ENCODE results near the gene NINL. TPM values are rescaled to one million over a fixed set of nuclear protein-coding genes. Genes with fewer than 3 reads are reported as not detected.
"Not testable (repeated sequence)": the region's sequence is repeated elsewhere in the genome, so short reads cannot be mapped to it uniquely, and the experiment has no call there.

Gene NINL
- total RNA-seq, 4 donors from 2014 or later: 2.5 to 11.6 (median 4.7) TPM

- Histone ChIP-seq H3K9me3 (no peaks in the 10 kb centered on the region), H3K27ac (no peak overlapping the region), H3K36me3 (peaks cover 0 to 93% (median 5%) of the 10 kb centered on the region in 3 donors), H3K27me3 (no peaks in the 10 kb centered on the region), H3K4me3 (no peak overlapping the region), H3K4me1 (no peaks in the 10 kb centered on the region)
- 69 to 92% methylated on average over 6 to 7 of the region's 8 CpGs for WGBS, 2 donors
- TF ChIP-seq POLR2A (IDR thresholded peaks at IDR 0.05): no peak
- TF ChIP-seq, protein P1, sequence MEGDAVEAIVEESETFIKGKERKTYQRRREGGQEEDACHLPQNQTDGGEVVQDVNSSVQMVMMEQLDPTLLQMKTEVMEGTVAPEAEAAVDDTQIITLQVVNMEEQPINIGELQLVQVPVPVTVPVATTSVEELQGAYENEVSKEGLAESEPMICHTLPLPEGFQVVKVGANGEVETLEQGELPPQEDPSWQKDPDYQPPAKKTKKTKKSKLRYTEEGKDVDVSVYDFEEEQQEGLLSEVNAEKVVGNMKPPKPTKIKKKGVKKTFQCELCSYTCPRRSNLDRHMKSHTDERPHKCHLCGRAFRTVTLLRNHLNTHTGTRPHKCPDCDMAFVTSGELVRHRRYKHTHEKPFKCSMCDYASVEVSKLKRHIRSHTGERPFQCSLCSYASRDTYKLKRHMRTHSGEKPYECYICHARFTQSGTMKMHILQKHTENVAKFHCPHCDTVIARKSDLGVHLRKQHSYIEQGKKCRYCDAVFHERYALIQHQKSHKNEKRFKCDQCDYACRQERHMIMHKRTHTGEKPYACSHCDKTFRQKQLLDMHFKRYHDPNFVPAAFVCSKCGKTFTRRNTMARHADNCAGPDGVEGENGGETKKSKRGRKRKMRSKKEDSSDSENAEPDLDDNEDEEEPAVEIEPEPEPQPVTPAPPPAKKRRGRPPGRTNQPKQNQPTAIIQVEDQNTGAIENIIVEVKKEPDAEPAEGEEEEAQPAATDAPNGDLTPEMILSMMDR (IDR thresholded peaks at IDR 0.05): no peak
- intact Hi-C loops (cut with DNase I): no loop called here
- DNase-seq: no peak
These were observed 77.8 kb downstream of the NINL start for GRCh38 chr20:25507385-25508082.

- no peaks in the 10 kb centered on the region for H3K9me3 ChIP-seq
- no peaks in the 10 kb centered on the region for H3K27me3 ChIP-seq
- H3K4me1 ChIP-seq: no peaks in the 10 kb centered on the region
- DNase-seq: no peak
- intact Hi-C loops (cut with DNase I): no loop called here
- H3K36me3 ChIP-seq: peaks cover 0 to 70% (median 4%) of the 10 kb centered on the region in 3 donors
- TF ChIP-seq POLR2A (IDR thresholded peaks at IDR 0.05): no peak
- TF ChIP-seq, protein P1 (IDR thresholded peaks at IDR 0.05): no peak
- 78 to 90% methylated on average over 8 to 10 of the region's 15 CpGs for WGBS, 2 donors
- no peak overlapping the region for H3K27ac ChIP-seq
- no peak overlapping the region for H3K4me3 ChIP-seq
These were observed 80.8 kb downstream of the NINL start for GRCh38 chr20:25504366-25505135.

DNA sequence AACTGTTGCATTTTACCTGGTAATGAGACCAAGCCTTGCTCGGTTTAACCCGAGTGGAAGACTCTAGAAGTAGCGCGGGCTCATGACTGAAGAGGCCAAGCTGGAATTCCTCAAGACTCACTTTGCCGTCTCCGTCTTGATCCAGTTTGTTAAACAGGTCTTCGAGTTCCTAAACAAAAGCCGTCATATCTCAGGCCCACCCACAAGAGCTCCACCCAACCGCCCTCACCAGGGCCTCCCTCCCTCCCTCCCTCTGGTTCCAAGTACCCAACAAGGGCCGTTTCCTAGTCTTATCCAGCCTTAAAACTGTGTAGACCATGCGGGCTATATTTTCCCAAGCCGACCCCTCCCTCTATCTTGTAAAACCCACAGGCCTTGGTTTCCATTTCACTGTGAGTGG lies 81.4 kb downstream of the NINL start:
- H3K36me3 ChIP-seq: peaks cover 0 to 64% (median 0%) of the 10 kb centered on the region in 3 donors

DNA sequence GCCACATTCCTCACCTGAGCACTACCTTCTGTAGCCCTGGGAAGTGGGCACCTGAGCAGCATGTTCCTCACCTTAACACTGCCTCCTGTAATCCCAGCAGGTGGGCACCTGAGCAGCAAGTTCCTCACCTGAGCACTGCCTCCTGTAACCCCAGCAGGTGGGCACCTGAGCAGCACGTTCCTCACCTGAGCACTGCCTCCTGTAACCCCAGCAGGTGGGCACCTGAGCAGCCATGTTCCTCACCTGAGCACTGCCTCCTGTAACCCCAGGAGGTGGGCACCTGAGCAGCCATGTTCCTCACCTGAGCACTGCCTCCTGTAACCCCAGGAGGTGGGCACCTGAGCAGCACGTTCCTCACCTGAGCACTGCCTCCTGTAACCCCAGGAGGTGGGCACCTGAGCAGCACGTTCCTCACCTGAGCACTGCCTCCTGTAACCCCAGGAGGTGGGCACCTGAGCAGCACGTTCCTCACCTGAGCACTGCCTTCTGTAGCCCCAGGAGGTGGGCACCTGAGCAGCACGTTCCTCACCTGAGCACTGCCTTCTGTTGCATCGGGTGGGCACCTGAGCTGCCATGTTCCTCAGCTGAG lies 82.2 kb downstream of the NINL start:
- H3K4me3 ChIP-seq; H3K27ac ChIP-seq; intact Hi-C loops (cut with DNase I); H3K4me1 ChIP-seq; H3K9me3 ChIP-seq; DNase-seq; H3K27me3 ChIP-seq: not testable (repeated sequence)
- peaks cover 0 to 60% (median 0%) of the 10 kb centered on the region in 3 donors for H3K36me3 ChIP-seq
- WGBS, 2 donors: 76 to 86% methylated on average over 3 to 4 of the region's 6 CpGs

More for the DNA sequence above, 81.4 kb downstream of the NINL start:
- Histone ChIP-seq H3K9me3 (no peaks in the 10 kb centered on the region), H3K4me3 (no peak overlapping the region), H3K27me3 (no peaks in the 10 kb centered on the region), H3K27ac (no peak overlapping the region), H3K4me1 (no peaks in the 10 kb centered on the region)
- no peak for TF ChIP-seq POLR2A (IDR thresholded peaks at IDR 0.05)
- TF ChIP-seq, protein P1 (IDR thresholded peaks at IDR 0.05): no peak
- DNase-seq: no peak
- 83 to 92% methylated on average over 11 to 12 of the region's 12 CpGs for WGBS, 2 donors
- intact Hi-C loops (cut with DNase I): no loop called here

DNA sequence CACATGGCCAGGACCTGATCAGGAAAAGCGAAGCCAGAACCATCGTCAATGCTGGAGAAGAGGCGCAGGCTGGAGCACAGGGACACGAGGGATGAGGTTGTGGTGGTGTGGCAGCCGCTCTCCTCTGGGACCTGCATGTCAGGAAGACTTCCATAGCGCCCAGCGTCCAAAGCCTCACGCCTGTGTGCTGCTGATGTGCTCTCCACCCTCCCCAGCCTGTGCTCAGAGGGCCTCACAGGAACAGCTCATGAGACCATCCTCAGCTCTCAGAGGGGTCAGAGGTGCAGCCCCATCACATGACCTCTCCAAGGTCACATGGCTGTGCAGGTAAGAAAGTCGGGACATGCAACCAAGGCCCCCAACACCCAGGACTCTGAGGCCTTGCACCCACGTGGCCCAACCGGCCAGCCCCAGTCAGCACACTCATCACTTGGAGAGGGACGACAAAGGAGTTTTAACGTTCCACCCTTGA lies 84.4 kb downstream of the NINL start:
- no peak overlapping the region for H3K27ac ChIP-seq
- intact Hi-C loops (cut with DNase I): no loop called here
- peaks cover 0 to 59% (median 0%) of the 10 kb centered on the region in 3 donors for H3K36me3 ChIP-seq
- H3K9me3 ChIP-seq: no peaks in the 10 kb centered on the region
- peaks cover 0 to 10% (median 0%) of the 10 kb centered on the region in 3 donors for H3K4me1 ChIP-seq
- no peak for DNase-seq
- no peaks in the 10 kb centered on the region for H3K27me3 ChIP-seq
- no peak overlapping the region for H3K4me3 ChIP-seq
- no peak for TF ChIP-seq POLR2A (IDR thresholded peaks at IDR 0.05)
- TF ChIP-seq, protein P1 (IDR thresholded peaks at IDR 0.05): no peak
- 67 to 92% methylated on average over 1 to 8 of the region's 13 CpGs for WGBS, 2 donors
